Testis (tissue), 2 donors: Measurements from ENCODE around the gene WDR27.

ENCODE experiments used
- CTCF ChIP-seq, 3 experiments: fragments of 450-650 bp in 2 of 3; fragments of 200-600 bp in 1 of 3; sonication (generic) in 1 of 3; IDR thresholded peaks; one replicate each; pipeline ENCODE4 v1.5.1; 2016 to 2019; ENCODE audit warnings: antibody characterized with exemption in 3 of 3, mild to moderate bottlenecking in 2 of 3, moderate library complexity in 1 of 3
- POLR2A ChIP-seq: fragments of 450-650 bp; IDR thresholded peaks from one replicate; pipeline ENCODE4 v1.6.1; 2017; ENCODE audit warnings: antibody characterized with exemption, mild to moderate bottlenecking, moderate library complexity

GRCh38 chr6:169427856-169428255 is 274.0 kb downstream of the WDR27 start:
- TF ChIP-seq CTCF (IDR thresholded peaks at IDR 0.05) (no peak), POLR2A (no peak)
